Nephron progenitor cell (in vitro differentiated cells): ENCODE measurements around the gene FHL3.

Experiments used
- DNase-seq: peaks from one replicate; pipeline ENCODE4 v3.0.0; 2021
- H3K27ac Mint-ChIP-seq: 2 replicates; pipeline ENCODE4 v1.8.0; 2021; ENCODE audit warnings: mild to moderate bottlenecking, moderate library complexity, mixed read lengths
- H3K27me3 Mint-ChIP-seq: 2 replicates; pipeline ENCODE4 v1.8.0; 2021; ENCODE audit warnings: mild to moderate bottlenecking, low read depth, mixed read lengths; ENCODE audit not compliant: poor library complexity
- H3K36me3 Mint-ChIP-seq: 2 replicates; pipeline ENCODE4 v1.8.0; 2021; ENCODE audit warnings: low read depth, mixed read lengths
- H3K4me1 Mint-ChIP-seq: 2 replicates; pipeline ENCODE4 v1.8.0; 2021; ENCODE audit warnings: mixed read lengths
- H3K4me3 Mint-ChIP-seq: 2 replicates; pipeline ENCODE4 v1.8.0; 2021; ENCODE audit warnings: mild to moderate bottlenecking, moderate library complexity, mixed read lengths
- H3K9me3 Mint-ChIP-seq: 2 replicates; pipeline ENCODE4 v1.8.0; 2021; ENCODE audit warnings: mild to moderate bottlenecking, moderate library complexity, mixed read lengths
- TF ChIP-seq, protein P1 (sequence below): fragments of 200-600 bp; sonication (generic); IDR thresholded peaks from 2 replicates; pipeline ENCODE4 v1.5.0; 2021; ENCODE audit warnings: antibody characterized with exemption

The FHL3 gene

DNA sequence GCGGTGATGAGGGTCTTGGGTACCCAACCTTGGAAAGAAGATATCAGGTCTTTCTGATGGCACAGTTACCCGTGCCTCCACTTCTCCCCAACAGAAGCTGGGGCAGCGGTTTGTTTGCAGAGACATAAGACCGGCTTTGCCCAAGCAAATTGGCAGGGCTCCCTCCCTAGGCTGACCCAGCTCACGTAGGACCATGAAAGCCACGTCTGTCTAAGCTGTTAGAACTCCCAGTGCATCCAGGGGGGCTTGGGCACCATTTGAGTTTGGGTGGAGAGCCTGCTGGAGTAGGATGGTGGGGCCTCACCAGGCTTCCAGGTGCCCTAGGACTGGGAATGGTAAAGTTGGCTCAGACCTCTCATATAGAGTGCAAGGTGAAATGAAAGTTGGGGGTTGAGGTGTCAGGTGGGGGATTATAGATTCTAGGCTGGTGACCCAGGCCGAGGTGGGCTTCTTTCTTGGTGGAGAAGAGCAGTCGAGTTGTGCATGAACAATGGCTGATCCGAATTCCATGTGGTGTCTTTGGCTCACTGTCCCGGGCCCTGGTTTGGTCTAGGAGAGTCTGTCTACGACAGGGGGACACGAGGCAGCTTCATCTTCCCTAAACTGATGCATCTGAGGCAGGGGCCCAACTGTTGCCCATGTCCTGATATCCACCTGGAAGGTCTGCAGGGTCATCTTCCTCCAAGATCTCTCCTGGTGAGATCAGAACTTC lies 37.9 kb upstream of the FHL3 start:
- TF ChIP-seq, protein P1, sequence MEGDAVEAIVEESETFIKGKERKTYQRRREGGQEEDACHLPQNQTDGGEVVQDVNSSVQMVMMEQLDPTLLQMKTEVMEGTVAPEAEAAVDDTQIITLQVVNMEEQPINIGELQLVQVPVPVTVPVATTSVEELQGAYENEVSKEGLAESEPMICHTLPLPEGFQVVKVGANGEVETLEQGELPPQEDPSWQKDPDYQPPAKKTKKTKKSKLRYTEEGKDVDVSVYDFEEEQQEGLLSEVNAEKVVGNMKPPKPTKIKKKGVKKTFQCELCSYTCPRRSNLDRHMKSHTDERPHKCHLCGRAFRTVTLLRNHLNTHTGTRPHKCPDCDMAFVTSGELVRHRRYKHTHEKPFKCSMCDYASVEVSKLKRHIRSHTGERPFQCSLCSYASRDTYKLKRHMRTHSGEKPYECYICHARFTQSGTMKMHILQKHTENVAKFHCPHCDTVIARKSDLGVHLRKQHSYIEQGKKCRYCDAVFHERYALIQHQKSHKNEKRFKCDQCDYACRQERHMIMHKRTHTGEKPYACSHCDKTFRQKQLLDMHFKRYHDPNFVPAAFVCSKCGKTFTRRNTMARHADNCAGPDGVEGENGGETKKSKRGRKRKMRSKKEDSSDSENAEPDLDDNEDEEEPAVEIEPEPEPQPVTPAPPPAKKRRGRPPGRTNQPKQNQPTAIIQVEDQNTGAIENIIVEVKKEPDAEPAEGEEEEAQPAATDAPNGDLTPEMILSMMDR: no peak
- no peaks in the 10 kb centered on the region for H3K9me3 Mint-ChIP-seq
- peaks cover 77% of the 10 kb centered on the region for H3K27me3 Mint-ChIP-seq
- H3K4me3 Mint-ChIP-seq: no peak overlapping the region
- no peak for DNase-seq
- H3K27ac Mint-ChIP-seq: no peak overlapping the region
- no peaks in the 10 kb centered on the region for H3K36me3 Mint-ChIP-seq
- H3K4me1 Mint-ChIP-seq: peaks cover 27% of the 10 kb centered on the region

DNA sequence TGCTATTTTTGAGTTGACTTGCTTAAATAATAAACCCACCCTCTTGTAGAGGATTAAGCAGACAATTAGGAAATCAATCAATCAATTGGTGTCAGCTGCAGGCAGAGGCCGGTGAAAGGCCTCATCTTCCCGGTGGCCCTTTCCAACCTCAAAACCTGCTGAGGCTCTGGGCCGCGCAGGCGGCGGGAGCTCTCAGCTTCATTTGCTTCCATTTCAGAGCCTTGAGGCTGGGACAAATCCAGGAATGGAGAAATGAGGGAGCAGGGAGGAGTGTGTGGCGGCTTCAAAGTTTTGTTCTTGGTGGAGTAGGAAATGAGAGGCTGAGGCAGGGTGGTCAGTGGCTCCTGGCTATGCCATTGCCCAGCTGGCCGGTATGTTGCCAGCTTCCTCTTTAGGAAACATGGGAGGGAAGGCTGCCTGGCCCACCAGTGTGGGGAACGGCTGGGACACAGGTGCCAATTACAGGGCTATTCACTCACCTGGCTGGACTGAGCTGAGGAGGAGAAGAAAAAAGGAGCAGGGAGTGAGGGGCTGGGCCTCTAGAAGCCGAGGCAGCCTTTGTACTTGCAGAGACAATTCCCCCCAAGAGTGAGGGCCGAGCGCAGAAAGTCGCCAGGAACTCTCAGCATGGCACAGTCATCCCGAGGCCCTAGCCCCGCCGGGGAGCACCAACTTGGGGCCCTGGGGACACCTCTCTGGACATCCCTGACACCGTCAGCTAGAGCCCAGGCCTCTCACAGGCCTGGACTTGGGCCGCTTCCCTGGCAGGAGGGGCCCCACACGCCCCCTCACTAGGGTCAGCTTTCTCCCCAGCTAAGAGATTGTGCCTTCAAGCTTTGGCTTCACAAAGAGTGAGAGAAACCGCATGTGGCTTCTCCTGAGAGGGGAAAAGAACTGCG lies 36.9 kb upstream of the FHL3 start:
- Mint-ChIP-seq H3K27ac (no peak overlapping the region), H3K9me3 (no peaks in the 10 kb centered on the region), H3K36me3 (no peaks in the 10 kb centered on the region), H3K4me1 (peaks cover 20% of the 10 kb centered on the region), H3K27me3 (peaks cover 67% of the 10 kb centered on the region), H3K4me3 (peak overlapping the region; percentile 32)
- DNase-seq: no peak
- TF ChIP-seq, protein P1: no peak

DNA sequence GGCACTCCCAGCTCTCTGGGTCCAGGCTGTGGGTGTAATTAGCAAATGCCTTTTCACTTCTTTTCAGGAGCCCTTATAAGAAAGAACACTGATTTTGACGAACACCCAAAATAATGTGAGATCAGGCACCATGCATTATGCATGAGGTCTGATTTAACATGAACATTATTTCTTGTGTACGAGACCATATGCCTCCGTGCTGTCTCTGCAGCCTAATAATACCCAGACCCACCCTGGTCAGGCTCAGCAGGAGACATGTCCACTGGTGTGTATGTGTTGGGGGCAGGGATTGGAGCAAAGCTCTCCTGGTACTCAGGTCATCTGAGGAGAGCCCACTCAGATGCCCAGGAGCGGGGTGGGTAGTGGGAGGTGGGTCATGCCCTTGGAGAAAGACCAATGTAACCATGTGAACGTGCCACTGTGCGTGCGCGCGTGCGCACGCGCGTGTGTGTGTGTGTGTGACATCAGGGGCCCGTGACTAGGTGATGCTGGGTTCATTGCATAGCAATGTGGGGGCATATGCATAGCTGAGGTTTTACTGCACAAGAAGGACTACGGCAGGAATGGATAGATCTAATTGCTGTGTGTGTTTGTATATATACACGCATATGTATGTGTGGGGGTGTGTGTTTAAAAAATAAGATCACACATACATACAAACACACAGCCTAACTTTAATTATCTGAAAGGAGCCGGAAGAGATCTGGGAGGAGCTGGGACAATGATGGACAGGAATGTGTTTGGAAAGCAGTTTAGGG lies 34.2 kb upstream of the FHL3 start:
- no peak overlapping the region for H3K4me3 Mint-ChIP-seq
- H3K9me3 Mint-ChIP-seq: no peaks in the 10 kb centered on the region
- TF ChIP-seq, protein P1: no peak
- H3K27ac Mint-ChIP-seq: no peak overlapping the region
- peaks cover 20% of the 10 kb centered on the region for H3K4me1 Mint-ChIP-seq
- no peaks in the 10 kb centered on the region for H3K36me3 Mint-ChIP-seq
- H3K27me3 Mint-ChIP-seq: peaks cover 52% of the 10 kb centered on the region
- no peak for DNase-seq

DNA sequence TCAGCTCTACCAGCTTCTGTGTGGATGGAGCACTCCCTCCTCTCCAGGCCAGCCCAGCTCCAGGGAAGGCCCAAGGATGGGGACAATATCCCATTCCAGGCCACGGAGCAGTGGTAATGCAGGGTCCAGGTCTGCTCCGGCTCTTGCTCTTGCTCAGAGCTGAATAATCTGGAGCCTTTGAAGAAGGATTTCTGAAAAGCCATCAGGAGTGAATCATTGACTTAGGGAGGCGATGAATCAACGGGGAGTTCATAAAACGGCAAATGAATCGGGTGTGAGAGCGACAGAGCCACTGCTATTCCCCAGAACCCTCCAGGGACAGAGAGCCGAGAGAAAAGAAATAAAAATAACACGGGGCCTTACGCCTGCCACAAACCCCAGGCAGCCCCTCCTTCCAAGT lies 33.5 kb upstream of the FHL3 start:
- DNase-seq: no peak
- peaks cover 17% of the 10 kb centered on the region for H3K4me1 Mint-ChIP-seq
- no peak overlapping the region for H3K4me3 Mint-ChIP-seq
- H3K36me3 Mint-ChIP-seq: no peaks in the 10 kb centered on the region
- H3K27me3 Mint-ChIP-seq: peaks cover 46% of the 10 kb centered on the region
- H3K27ac Mint-ChIP-seq: no peak overlapping the region
- TF ChIP-seq, protein P1: no peak
- no peaks in the 10 kb centered on the region for H3K9me3 Mint-ChIP-seq

GRCh38 chr1:38037221-38037939 lies 32.1 kb upstream of the FHL3 start:
- TF ChIP-seq, protein P1: no peak
- no peak overlapping the region for H3K27ac Mint-ChIP-seq
- peaks cover 9% of the 10 kb centered on the region for H3K4me1 Mint-ChIP-seq
- no peak overlapping the region for H3K4me3 Mint-ChIP-seq
- peaks cover 35% of the 10 kb centered on the region for H3K27me3 Mint-ChIP-seq
- no peaks in the 10 kb centered on the region for H3K36me3 Mint-ChIP-seq
- DNase-seq: no peak
- H3K9me3 Mint-ChIP-seq: no peaks in the 10 kb centered on the region
